HG03571 (cell line): Measurements from ENCODE around the gene TMSB4Y.

Source experiments
- ATAC-seq: cut with Tn5 transposase; IDR thresholded peaks from one replicate; pipeline ENCODE4 v1.9.1; 2021; ENCODE audit not compliant: unreplicated experiment

The TMSB4Y gene

DNA sequence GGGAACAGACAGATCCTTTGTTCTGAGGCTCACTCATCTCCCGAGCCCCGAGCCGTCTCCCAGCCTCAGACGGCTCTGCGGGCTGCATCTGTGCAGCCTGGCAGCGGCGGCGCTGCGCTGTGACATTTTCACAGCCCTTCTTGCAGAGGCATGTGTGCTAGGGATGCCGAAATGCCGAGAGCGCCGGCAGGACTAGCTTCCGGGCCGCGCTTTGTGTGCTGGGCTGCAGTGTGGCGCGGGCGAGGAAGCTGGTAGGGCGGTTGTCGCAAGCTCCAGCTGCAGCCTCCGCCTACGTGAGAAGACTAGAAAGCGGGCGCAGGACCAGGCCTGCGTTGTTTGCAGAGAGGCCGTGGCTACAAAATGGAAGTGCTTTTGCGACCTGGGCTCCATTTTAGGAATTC, at the start of gene TMSB4Y:
TMSB4Y (plus strand) TSS at position 332 of the 401 bp plus-strand sequence.
- ATAC-seq = peak; percentile 81

DNA sequence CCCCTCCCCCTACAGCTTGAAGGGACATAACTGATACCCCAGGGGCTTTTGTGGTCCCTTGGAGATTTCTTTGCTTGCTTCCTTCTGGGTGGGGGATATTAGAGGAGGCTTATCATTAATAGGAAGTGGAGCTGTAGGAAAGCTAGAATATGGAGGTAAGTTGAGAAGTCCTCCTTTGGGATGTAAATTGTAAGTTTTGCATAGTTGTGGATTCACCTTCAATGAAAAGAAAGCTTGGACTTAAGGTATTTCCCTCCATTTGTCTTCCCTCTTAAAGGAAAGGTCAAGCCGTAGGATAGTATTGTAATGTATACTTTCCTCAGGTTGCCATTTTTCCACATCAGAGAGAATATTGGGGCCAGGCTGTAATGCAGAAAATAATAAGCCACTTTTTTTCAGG, 39.5 kb upstream of the TMSB4Y start:
- ATAC-seq = no peak

DNA sequence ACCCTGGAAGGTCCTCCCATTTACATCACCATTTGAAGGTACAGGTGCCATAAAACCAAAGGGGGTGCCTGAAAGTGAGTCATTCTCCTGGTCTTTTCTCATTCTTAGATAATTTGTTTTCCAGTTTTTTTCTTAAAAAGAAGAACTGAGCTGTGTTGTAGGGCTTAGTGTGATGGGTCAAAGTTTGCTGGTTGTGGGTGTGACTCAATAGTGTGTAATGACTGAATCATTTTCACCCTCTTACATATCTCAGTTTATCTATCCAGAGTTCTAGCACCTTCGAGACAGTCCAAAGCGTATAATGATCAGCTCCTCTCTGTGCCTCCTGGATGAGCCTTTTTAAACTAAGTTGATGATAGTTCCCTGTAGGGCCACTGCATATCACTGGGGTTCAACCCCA, 32.6 kb upstream of the TMSB4Y start:
- ATAC-seq = no peak

DNA sequence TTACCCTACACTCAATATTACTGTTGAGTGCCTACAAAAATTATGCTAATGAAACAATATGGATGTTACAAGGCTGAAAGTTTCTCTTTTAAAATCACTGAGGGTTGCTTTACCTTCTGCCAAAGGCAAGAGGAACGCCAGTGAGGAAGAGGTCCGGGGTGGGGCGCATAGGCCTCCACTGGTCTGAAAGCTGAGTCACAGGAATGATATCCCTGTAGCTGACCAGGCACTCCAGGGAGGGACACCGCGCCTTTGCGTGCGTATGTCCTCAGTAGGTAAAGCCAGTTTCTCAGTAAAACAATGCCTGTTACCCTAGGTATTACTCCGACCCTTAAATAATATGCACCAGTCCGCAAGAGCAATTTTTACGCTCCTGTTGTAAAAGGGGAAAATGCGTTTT, 1.4 kb upstream of the TMSB4Y start:
- ATAC-seq = no peak

DNA sequence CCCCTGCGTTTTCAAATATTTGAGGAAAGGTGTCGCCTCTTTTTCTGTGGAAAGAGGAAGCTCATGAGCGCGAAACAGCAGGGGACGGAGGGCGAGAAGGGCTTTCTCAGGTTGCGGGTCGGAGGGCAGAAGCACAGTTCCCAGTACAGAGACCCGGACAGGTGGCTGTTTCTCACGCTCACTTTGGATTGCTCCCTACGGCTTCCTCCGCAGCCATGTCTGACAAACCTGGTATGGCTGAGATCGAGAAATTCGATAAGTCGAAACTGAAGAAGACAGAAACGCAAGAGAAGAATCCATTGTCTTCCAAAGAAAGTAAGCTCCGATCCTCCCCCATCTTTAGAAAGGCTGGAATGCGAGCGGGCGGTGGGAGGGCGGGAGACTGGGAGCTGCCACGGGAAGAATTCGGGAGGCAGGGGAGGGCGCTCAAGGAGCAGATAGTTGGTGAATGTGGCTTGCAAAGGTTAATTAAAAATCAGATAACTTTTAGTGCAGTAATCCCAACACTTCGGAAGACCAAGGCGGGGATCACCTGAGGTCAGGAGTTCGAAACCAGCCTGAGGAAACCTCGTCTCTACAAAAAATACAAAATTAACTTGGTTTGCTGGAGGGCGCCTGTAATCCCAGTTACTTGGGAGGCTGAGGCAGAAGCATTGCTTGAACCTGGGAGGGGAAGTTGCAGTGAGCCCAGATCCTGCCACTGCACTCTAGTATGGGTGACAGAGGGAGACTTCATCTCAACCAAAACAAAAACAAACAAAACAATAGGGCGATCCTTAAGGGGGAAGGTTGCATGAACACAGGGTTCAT, 627 bp downstream of the TMSB4Y start:
- ATAC-seq = no peak

DNA sequence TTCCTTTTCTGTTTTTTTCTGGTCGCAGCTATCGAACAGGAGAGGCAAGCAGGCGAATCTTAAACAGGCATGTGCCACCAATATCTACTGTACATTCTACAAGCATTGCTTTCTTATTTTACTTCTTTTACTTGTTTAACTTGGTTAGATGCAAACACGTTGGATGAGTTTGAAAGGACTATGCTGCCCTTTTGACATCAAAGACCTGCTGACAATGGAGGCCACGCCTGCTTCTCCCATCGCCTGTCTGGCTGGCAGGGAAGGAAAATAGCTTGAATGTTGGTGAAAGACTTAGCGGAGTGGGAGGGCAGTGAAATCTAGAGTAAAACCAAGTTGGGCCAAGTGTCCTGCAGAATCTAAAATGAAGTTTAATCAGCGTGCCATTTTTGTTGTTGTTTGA, 1.5 kb downstream of the TMSB4Y start:
- ATAC-seq = no peak

GRCh38 chrY:13708038-13708437, 4.3 kb downstream of the TMSB4Y start:
- ATAC-seq = no peak

DNA sequence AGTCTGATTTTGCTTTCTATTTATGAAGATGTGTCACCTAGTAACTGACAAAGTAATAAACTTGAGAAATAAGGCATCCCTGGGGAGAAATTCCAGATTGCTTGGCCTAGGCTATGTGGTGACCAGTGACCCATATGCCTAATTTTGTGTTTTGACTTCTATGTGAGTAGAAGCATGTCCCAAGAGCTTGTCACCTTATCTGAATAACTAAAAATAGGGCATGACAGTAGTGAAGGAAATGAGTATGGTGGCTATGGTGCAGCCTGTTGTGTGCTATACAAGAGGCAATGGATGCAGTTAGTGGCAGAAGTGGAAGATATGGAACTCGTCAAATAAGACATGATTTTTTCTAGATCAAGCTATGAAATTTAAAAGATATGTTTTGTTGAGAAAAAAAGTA, 15.3 kb downstream of the TMSB4Y start:
- ATAC-seq = no peak

GRCh38 chrY:13729517-13729916, 25.8 kb downstream of the TMSB4Y start:
- ATAC-seq = no peak

DNA sequence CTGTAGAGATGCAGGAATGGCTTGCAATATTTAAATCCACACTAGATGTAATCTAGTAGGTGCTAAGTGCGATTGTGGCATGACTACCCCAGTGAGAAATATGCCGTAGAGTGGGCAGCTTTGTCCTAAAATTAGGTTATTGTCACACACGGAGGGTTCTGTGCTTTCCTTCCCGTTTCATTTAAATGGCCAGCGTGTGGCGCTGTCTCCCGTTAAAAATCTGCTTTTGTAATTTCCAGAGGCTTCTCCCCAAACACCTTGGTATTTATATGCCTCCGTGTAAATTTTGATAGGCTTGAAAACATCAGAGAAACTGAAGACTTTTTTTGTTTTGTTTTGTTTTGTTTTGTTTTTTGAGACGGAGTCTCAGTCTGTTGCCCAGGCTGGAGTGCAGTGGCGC, 34.9 kb downstream of the TMSB4Y start:
- ATAC-seq = no peak

GRCh38 chrY:13751289-13752071, 47.8 kb downstream of the TMSB4Y start:
- ATAC-seq = peak; percentile 88

GRCh38 chrY:13754661-13755060, 51.0 kb downstream of the TMSB4Y start:
- ATAC-seq = no peak
